Measurements from ENCODE around the gene JAG2. TPM values are rescaled to one million over a fixed set of nuclear protein-coding genes. Genes with fewer than 3 reads are reported as not detected.

JAG2 gene
- total RNA-seq, result 2.5 and 3.3 TPM in 2 replicates

- intact Hi-C loops (cut with micrococcal nuclease), result loop anchor here (10.0 kb wide), 1 partner anchor 74 kb away; no protein-coding TSS in a partner anchor
These were observed at the start of gene JAG2 for GRCh38 chr14:105168496-105168978. JAG2 (minus strand) TSS chr14:105168776; CDS start chr14:105168420, 356 bp downstream.

GRCh38 chr14:105217774-105218173 is 49.2 kb upstream of the JAG2 start:
- intact Hi-C loops (cut with micrococcal nuclease), result no loop called here

DNA sequence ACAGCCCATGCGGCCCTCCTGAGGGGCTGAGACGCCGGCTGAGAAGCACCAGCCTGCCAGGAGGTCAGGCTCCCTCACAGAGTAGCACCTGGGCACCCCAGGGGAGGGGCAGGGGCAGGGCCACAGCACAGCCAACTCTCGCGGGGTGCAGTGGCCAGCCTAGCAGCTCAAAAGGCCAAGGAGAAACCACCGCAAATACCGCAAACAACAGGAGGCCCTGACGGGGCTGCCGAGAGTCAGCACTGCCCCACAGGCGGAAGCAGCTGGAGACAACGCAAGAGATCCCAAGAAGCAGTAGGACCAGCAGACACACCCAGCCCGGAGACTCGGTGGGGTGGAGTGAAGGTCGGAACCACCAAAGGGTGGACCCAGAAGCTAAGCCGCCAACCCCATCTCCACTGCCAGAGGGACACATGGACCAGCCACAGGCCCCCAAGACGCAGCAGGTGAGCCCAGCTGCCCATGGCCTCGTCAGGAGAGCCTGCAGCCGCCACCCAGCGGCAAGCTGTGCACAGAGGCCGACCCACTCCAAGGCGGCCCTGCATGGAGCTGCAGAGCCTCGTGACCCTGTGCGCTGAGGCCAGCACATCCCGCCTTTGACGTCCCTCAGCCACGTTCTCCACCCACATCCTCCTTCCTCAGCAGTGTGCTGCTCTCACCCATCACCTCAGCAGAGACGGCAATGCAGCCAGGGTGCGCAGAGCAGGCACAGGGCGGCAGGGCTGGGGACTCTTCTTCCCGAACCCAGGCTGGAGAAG is 48.1 kb upstream of the JAG2 start:
- intact Hi-C loops (cut with micrococcal nuclease), result no loop called here

- intact Hi-C loops (cut with micrococcal nuclease), result no loop called here
These were observed 47.0 kb upstream of the JAG2 start for GRCh38 chr14:105215602-105216001.

DNA sequence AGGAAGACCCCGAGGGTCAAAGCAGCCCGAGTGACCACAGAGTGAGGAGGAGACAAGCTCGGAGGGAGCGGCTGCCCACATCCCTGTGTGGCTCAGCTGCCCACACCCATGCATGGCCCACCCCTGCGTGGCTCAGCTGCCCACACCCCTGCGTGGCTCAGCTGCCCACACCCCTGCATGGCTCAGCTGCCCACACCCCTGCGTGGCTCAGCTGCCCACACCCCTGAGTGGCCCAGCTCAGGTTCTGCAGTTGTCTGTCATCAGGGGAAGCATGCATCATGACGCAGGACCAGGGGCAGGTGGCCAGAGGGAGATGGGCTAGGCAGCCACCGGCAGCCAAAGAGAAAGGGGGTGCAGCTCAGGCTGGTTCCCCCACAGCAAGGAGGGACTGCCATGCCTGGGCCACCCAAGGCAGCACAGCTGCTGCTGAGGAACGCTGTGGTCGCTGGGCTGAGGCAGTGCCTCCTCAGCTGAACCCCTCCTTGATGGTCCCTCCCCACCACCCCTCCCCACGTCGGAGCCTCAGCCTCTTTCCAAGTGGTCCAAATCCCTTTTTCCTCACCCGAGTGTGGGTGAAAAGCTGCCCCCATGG is 45.8 kb upstream of the JAG2 start:
- intact Hi-C loops (cut with micrococcal nuclease), result no loop called here

DNA sequence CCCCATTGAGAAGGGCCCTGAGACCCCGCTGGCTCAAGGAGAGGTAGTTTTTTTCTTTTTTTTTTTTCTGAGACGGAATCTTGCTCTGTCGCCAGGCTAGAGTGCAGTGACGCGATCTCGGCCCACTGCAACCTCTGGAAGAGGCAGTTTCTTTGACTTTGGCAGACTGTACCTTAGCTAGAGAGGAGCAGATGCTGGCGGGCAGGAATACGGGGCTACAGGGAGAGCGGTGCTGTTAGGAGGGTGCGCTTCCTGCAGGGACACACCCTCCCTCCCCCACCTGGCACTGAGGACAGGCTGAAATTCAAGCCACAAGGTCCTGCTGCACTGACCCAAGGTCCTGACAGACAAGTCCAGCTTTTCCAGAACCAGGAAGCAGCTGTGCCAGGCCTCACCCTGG is 44.8 kb upstream of the JAG2 start:
- intact Hi-C loops (cut with micrococcal nuclease), result no loop called here

- intact Hi-C loops (cut with micrococcal nuclease), result no loop called here
These were observed 44.1 kb upstream of the JAG2 start for GRCh38 chr14:105212541-105213300.

DNA sequence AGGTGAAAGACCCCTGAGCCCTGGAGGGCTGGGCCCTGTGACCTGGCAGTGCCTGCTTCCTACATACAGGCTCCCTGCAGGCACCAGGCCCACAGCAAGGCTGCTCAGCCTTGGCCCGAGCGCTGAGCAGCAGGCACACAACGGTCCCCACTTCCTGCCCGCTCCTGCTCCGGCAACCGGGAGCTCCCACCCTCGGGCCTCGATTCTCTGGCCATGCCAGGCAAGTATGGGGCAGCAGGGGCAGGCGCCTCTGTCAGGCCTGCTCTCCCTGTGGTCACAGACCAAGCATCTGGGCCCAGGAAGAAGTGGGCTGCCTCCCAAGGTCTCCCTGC is 43.1 kb upstream of the JAG2 start:
- intact Hi-C loops (cut with micrococcal nuclease), result no loop called here

- intact Hi-C loops (cut with micrococcal nuclease), result no loop called here
These were observed 42.6 kb upstream of the JAG2 start for GRCh38 chr14:105211086-105211757.

GRCh38 chr14:105210266-105211025 is 41.9 kb upstream of the JAG2 start:
- intact Hi-C loops (cut with micrococcal nuclease), result no loop called here

GRCh38 chr14:105209646-105210045 is 41.1 kb upstream of the JAG2 start:
- intact Hi-C loops (cut with micrococcal nuclease), result no loop called here

- intact Hi-C loops (cut with micrococcal nuclease), result no loop called here
These were observed 40.5 kb upstream of the JAG2 start for GRCh38 chr14:105209091-105209490.

GRCh38 chr14:105208738-105209075 is 40.1 kb upstream of the JAG2 start:
- intact Hi-C loops (cut with micrococcal nuclease), result no loop called here

GRCh38 chr14:105207996-105208737 is 39.6 kb upstream of the JAG2 start:
- intact Hi-C loops (cut with micrococcal nuclease), result no loop called here

DNA sequence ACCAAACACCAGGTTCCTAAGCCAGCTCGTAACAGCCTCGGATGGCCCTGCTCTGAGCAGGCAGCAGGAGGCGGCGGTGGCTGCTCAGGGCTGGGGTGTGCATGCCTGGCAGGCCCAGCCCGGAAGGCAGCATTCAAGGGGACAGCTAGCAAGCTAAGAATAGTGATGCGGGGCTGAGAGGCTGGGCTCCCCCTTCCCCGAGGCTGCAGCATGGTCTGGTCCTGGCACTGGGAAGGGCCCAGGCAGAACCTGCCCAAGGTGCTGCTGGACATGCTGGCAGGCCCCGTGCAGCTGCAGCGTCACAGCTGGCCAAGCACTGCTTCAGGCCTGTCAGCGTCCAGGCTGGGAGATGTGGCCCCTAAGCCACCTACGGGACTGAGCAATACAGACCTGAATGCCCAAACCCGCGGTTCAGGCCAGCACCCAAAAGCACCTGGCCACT is 38.9 kb upstream of the JAG2 start:
- intact Hi-C loops (cut with micrococcal nuclease), result no loop called here

DNA sequence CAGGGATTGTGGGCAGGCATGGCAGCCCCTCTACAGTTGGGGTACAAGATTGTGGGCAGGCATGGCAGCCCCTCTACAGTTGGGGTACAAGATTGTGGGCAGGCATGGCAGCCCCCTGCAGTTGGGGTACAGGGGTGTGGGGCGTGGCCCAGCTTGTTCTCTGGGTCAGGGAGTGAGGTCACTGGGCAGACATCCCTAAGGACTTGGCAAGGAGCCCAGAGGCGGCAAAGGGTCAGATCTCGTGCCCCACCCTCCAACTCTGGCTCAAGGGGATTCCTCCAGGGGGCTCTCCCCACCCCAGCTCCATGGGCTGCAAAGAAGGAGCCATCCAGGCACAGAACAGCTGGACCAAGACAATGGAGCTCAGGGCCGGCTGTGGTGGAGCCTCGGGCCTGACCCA is 38.3 kb upstream of the JAG2 start:
- intact Hi-C loops (cut with micrococcal nuclease), result no loop called here

GRCh38 chr14:105205673-105206208 is 37.2 kb upstream of the JAG2 start:
- intact Hi-C loops (cut with micrococcal nuclease), result no loop called here

DNA sequence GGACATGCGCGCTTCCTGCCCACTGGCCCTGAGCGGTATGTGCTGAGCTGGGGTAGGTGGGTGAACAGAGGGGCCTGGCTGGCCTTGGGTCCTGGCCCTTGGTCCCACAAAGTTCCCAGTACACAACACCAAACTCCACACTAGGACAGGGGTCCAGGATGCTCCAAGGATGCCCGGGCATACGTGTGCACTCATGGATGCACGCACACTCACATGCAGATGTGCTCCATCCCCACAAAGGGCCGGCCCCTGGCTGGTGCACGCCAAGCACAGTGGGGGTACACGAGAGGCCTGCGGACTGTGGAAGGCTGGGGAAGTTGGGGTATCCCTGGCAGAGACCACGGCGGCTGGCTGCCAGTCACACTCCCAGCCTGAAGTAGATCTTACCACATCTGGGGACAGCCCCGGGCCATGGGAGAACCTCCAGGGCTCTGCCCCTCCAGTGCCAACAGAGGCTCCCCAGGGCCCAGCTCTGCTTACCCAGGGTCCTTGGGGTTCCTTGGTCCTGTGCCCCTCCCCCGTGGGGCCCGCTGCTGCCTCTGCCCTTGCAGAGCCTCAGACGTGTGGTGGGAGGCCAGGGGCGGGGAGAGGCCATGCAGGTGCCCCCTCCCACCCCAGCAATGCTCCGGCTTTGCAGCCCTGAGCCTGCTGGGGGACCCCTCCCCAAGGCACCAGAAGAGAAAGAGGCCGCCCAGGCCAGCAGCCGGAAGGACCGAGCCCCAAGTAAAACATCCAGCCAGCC is 36.5 kb upstream of the JAG2 start:
- intact Hi-C loops (cut with micrococcal nuclease), result no loop called here

DNA sequence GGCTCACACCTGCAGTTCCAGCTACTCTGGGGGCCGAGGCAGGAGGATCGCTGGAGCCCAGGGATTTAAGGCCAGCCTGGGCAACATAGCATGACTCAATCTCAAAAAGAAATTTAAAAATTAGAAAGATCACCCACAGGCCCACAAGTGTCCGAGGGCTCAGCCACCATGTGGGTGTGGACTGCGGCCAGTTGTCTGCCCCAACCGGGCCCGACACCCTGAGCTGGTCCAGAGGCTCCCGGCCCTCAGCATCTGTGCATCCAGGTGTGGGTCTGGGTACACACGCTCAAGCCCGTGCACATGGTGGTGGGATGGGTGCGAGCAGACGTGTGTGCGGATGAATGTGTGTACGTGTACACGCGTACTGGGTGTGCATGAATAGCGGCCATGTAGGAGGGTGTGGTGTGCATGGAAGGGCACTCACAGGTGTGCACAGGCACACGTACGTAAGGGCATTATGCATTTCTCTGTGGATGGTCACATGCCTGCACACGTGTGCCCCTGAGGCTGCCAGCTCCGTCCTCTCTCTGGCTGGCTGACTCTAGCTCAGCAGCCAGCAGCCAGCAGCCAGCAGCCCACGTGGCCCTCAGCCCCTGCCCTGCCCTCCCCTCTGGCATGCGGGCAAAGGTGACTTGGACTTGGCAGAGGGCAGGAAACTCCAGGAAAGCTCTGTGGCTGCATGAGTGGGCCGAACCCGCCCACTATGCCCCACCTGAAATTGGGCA is 35.8 kb upstream of the JAG2 start:
- intact Hi-C loops (cut with micrococcal nuclease), result no loop called here
